Activated naive CD4-positive, alpha-beta T cell treated with Interleukin-2 at 50 U/mL for 16 hours (primary cell): ENCODE results near the gene EPOP.
"Not testable (repeated sequence)": the region's sequence is repeated elsewhere in the genome, so short reads cannot be mapped to it uniquely, and the experiment has no call there.

ENCODE experiments used
- DNase-seq: peaks from one replicate; pipeline ENCODE4 v3.0.0-alpha.2; 2020

The EPOP gene

GRCh38 chr17:38673707-38674013, 1.1 kb downstream of the EPOP start:
- no peak for DNase-seq

GRCh38 chr17:38672788-38673706, 1.7 kb downstream of the EPOP start:
- DNase-seq = peak; percentile 9

GRCh38 chr17:38671939-38672720, 2.6 kb downstream of the EPOP start:
- no peak for DNase-seq

- DNase-seq = no peak
Measured at GRCh38 chr17:38669520-38669919, 5.2 kb downstream of the EPOP start.

GRCh38 chr17:38667787-38668122, 7.0 kb downstream of the EPOP start:
- DNase-seq = no peak

- peak; percentile 63 for DNase-seq
Measured at GRCh38 chr17:38667099-38667786, 7.5 kb downstream of the EPOP start.

- no peak for DNase-seq
Measured at GRCh38 chr17:38663964-38664644, 10.7 kb downstream of the EPOP start.

- peak; percentile 55 for DNase-seq
Measured at GRCh38 chr17:38663125-38663751, 11.5 kb downstream of the EPOP start.

- no peak for DNase-seq
Measured at GRCh38 chr17:38660097-38661025, 14.4 kb downstream of the EPOP start.

GRCh38 chr17:38659415-38659814, 15.3 kb downstream of the EPOP start:
- no peak for DNase-seq

- DNase-seq = no peak
Measured at GRCh38 chr17:38658741-38659345, 15.9 kb downstream of the EPOP start.

GRCh38 chr17:38657824-38658740, 16.7 kb downstream of the EPOP start:
- no peak for DNase-seq

- no peak for DNase-seq
Measured at GRCh38 chr17:38656959-38657823, 17.6 kb downstream of the EPOP start.

GRCh38 chr17:38654411-38655398, 20.1 kb downstream of the EPOP start:
- no peak for DNase-seq

- no peak for DNase-seq
Measured at GRCh38 chr17:38653679-38654078, 21.1 kb downstream of the EPOP start.

- no peak for DNase-seq
Measured at GRCh38 chr17:38653230-38653629, 21.5 kb downstream of the EPOP start.

- DNase-seq = not testable (repeated sequence)
Measured at GRCh38 chr17:38650653-38651173, 24.0 kb downstream of the EPOP start.
